ENCODE data around the gene FBXO9.
"Not testable (repeated sequence)": the region's sequence is repeated elsewhere in the genome, so short reads cannot be mapped to it uniquely, and the experiment has no call there.

FBXO9 gene

DNA sequence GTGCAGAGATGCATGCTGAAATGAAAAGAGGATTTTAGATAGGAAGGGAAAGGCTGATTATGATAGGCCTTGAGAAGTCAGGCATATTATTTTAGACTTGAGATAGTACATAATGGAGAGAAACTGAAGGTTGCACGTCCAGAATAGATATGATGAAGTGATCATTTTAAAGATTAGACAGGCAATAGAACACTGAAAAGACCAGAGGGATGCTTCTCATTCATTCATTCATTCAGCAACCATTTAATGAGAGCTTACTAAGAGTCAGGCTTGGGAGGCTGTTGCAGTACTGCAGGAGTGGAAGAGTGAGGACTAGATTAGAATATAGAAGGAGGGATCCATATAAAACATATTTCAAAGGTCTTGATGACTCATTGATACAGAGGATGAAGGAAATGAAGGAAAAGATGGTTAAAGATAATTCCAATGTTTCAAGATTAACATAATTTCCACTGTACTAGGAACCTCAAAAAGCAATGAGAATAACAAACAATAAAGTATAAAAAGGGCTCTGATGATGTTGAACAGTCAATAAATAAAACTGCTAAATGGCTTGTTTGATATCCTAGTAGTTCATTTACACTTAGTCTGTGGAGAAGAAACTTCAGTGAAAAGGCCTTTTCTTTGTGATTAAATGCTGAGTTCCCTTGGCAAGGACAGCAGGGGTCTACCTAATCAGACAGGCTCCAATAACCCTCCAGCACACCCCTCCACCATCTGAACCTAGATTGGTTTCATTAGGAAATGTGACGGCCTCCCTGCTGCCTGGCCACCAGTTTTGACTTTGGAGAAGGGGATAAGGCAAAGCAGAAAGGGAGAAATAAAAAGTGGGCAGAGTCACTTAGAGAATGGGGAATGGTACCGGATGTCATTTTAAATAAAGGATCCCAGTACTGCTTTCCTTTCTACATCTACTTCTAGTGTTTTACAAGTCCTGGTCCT lies 5.3 kb upstream of the FBXO9 start:
- Mint-ChIP-seq H3K27ac (peak overlapping the region; percentile 93), H3K4me1 (peaks cover 41% of the 10 kb centered on the region), H3K4me3 (peak overlapping the region; percentile 85), H3K9me3 (no peaks in the 10 kb centered on the region), H3K36me3 (peaks cover 5% of the 10 kb centered on the region)
- DNase-seq (ENCODE audit: low spot score in 2 of 2): no peak
- ATAC-seq: no peak

GRCh38 chr6:53062169-53062539 lies 3.0 kb upstream of the FBXO9 start:
- peaks cover 42% of the 10 kb centered on the region for H3K4me1 Mint-ChIP-seq

DNA sequence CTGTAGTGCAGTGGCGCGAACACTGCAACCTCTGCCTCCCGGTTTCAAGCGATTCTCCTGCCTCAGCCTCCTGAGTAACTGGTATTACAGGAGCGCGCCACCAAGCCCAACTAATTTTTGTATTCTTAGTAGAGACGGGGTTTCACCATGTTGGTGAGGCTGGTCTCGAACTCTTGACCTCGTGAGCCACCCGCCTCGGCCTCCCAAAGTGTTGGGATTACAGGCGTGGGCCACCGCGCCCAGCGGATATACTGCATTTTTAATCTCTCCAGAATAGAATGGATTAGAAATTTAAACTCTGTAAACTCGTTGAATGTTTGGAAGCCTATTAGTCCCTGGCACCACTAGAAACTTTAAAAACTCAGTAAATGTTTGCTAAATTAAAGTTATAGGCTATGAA lies 949 bp upstream of the FBXO9 start:
- not testable (repeated sequence) for H3K9me3 Mint-ChIP-seq; ATAC-seq; DNase-seq (ENCODE audit: low spot score in 2 of 2); H3K36me3 Mint-ChIP-seq
- Mint-ChIP-seq H3K27ac (peak overlapping the region; percentile 90), H3K4me3 (peak overlapping the region; percentile 80), H3K4me1 (peaks cover 38% of the 10 kb centered on the region)

More at GRCh38 chr6:53062169-53062539, 3.0 kb upstream of the FBXO9 start:
- ATAC-seq (no peak), DNase-seq (ENCODE audit: low spot score in 2 of 2) (no peak)
- Mint-ChIP-seq H3K9me3 (no peaks in the 10 kb centered on the region), H3K27ac (peak overlapping the region; percentile 93), H3K4me3 (peak overlapping the region; percentile 85), H3K36me3 (peaks cover 5% of the 10 kb centered on the region)

- Mint-ChIP-seq H3K27ac (peak overlapping the region; percentile 90), H3K36me3 (peaks cover 5% of the 10 kb centered on the region), H3K4me3 (peak overlapping the region; percentile 80), H3K9me3 (no peaks in the 10 kb centered on the region), H3K4me1 (peaks cover 33% of the 10 kb centered on the region)
- ATAC-seq (peak; percentile 88), DNase-seq (ENCODE audit: low spot score in 2 of 2) (peak; percentile 74 to 93)
Measured at GRCh38 chr6:53064726-53065265, 408 bp upstream of the FBXO9 start.

- Mint-ChIP-seq H3K36me3 (peaks cover 6% of the 10 kb centered on the region), H3K27ac (peak overlapping the region; percentile 90), H3K4me1 (peaks cover 29% of the 10 kb centered on the region), H3K4me3 (peak overlapping the region; percentile 80), H3K9me3 (no peaks in the 10 kb centered on the region)
- no peak for ATAC-seq
- DNase-seq (ENCODE audit: low spot score in 2 of 2): peak; percentile 10 to 63
Measured at GRCh38 chr6:53066077-53066417, 843 bp downstream of the FBXO9 start.

DNA sequence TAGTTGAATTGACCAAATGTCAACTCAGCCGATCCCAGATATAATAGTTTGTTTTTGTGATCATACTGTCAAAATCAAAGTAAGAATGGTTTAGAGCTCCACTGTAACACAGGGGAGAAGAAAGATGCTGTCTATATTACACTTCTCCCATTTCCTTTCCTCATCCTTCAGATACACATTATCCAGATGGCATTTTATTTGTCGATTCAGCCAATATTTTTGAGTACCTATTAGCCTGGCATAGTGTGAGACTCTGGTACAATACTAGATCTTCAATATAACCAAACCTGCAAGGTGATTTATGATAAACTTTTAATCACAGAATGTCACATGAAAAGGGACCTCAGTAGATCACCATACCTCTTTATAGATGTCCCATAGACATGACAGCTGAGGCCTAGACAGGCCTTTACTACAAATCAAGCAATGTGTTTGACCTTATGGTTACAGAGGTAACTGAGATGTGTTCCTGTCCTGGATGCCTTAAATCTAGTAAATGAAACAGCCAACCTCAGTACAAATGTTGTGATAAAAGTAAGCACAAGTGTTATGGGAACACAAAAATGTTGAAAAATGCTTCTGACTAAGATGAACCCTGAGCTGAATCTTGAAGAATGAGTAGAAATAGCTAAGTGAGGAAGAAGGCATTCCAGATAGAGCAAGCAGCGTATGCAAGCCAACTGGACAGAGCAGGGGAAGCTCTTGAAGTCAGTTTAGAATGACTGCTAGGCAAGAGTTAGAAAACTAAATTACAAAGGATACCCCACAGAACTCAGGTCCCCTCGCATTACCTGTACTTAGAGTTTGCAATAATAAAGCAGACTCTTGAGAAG lies 1.9 kb downstream of the FBXO9 start:
- peaks cover 13% of the 10 kb centered on the region for H3K36me3 Mint-ChIP-seq
- no peak for ATAC-seq
- peak overlapping the region; percentile 80 for H3K4me3 Mint-ChIP-seq
- H3K27ac Mint-ChIP-seq: peak overlapping the region; percentile 90
- no peaks in the 10 kb centered on the region for H3K9me3 Mint-ChIP-seq
- H3K4me1 Mint-ChIP-seq: peaks cover 32% of the 10 kb centered on the region
- DNase-seq (ENCODE audit: low spot score in 2 of 2): no peak

DNA sequence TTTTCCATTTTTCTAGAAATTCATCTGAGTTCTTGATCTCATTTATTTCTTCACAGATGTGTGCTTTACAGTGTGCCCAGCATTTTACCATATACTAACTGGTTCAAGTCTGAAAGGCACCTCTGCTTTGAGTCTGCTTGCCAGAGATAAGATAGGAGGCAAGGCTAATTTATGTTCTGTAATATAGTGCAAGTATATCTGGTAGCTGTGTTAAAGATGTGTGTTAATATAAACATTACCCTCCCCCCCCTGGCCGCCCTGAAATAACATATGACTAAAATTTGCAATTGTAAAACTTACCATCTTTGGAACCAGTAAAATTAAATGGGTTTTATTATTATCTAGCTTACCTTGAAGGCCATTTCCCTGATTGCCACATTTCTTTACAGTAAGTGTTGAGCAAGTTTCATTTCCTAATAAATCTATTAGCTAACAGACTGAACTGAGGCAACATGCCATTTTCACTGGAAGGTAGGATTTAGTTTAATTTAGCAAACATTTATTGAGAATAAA lies 2.7 kb downstream of the FBXO9 start:
- Mint-ChIP-seq H3K4me1 (peaks cover 36% of the 10 kb centered on the region), H3K27ac (no peak overlapping the region), H3K36me3 (peaks cover 21% of the 10 kb centered on the region), H3K9me3 (no peaks in the 10 kb centered on the region), H3K4me3 (no peak overlapping the region)
- ATAC-seq: no peak
- DNase-seq (ENCODE audit: low spot score in 2 of 2): no peak

DNA sequence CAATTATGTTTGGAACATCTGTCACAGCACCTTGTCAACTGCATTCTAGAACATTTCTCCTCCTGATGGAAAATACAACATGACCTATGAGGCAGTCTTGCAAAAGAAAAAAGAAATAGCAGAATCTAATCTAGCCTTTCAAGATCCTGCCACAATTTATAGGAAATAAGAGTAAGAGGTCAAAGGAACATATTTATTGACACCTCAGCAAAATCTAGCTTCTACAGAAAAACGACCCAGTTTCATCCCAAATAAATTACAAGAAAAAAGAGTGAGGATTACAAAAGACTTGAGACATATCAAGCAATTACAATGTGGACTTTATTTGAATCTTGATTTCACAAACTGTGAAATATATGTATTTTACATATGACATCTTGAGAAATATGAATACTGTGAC lies 4.2 kb downstream of the FBXO9 start:
- H3K36me3 Mint-ChIP-seq: peaks cover 37% of the 10 kb centered on the region
- peaks cover 36% of the 10 kb centered on the region for H3K4me1 Mint-ChIP-seq
- DNase-seq (ENCODE audit: low spot score in 2 of 2): no peak
- no peak overlapping the region for H3K4me3 Mint-ChIP-seq
- no peak for ATAC-seq
- H3K27ac Mint-ChIP-seq: no peak overlapping the region
- no peaks in the 10 kb centered on the region for H3K9me3 Mint-ChIP-seq

- no peak overlapping the region for H3K27ac Mint-ChIP-seq
- ATAC-seq: peak; percentile 97
- no peaks in the 10 kb centered on the region for H3K9me3 Mint-ChIP-seq
Measured at GRCh38 chr6:53070806-53071205, 5.6 kb downstream of the FBXO9 start.

DNA sequence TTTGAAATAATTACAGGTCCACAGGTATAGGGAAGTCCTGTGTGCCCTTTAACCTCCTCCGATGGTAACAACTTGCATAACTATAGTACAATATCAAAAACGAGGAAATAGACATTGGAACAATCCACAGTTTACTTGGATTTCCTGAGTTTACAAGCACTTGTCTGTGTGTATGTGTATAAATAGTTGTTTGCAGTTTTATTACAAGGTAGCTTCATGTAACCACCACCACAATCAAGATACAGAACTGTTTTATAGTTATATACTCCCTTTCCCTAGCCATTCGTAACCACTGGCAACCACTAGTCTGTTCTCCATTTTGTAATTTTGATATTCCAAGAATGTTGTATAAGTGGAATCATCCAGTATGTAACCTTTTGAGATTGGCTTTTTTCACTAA lies 9.1 kb downstream of the FBXO9 start:
- Mint-ChIP-seq H3K27ac (no peak overlapping the region), H3K4me3 (no peak overlapping the region), H3K36me3 (peaks cover 80% of the 10 kb centered on the region), H3K4me1 (peaks cover 17% of the 10 kb centered on the region), H3K9me3 (no peaks in the 10 kb centered on the region)
- ATAC-seq (no peak), DNase-seq (ENCODE audit: low spot score in 2 of 2) (no peak)

More at GRCh38 chr6:53070806-53071205, 5.6 kb downstream of the FBXO9 start:
- Mint-ChIP-seq H3K4me3 (no peak overlapping the region), H3K4me1 (peaks cover 35% of the 10 kb centered on the region), H3K36me3 (peaks cover 45% of the 10 kb centered on the region)
- no peak for DNase-seq (ENCODE audit: low spot score in 2 of 2)

DNA sequence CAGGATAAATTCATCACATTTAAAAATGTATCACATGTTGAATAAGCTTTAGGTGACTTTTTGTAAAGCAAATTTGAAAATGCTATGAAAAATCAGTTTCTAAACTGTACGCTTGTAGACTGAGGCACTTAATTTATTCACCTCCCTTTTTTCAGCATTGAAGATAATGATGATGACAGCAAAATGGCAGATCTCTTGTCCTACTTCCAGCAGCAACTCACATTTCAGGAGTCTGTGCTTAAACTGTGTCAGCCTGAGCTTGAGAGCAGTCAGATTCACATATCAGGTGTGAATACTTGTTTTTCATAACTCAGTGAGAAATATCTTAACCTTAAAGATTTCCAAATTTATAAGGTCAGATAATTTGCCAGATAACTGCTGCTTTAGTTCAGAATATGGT lies 15.6 kb downstream of the FBXO9 start:
- no peaks in the 10 kb centered on the region for H3K9me3 Mint-ChIP-seq
- H3K4me1 Mint-ChIP-seq: no peaks in the 10 kb centered on the region
- peak overlapping the region; percentile 45 for H3K27ac Mint-ChIP-seq
- ATAC-seq (no peak), DNase-seq (ENCODE audit: low spot score in 2 of 2) (no peak)
- no peak overlapping the region for H3K4me3 Mint-ChIP-seq
- peaks cover 100% of the 10 kb centered on the region for H3K36me3 Mint-ChIP-seq

- Mint-ChIP-seq H3K9me3 (no peaks in the 10 kb centered on the region), H3K4me1 (no peaks in the 10 kb centered on the region), H3K36me3 (peaks cover 100% of the 10 kb centered on the region), H3K27ac (no peak overlapping the region), H3K4me3 (no peak overlapping the region)
- no peak for DNase-seq (ENCODE audit: low spot score in 2 of 2)
- ATAC-seq: no peak
Measured at GRCh38 chr6:53086302-53086701, 21.1 kb downstream of the FBXO9 start.

DNA sequence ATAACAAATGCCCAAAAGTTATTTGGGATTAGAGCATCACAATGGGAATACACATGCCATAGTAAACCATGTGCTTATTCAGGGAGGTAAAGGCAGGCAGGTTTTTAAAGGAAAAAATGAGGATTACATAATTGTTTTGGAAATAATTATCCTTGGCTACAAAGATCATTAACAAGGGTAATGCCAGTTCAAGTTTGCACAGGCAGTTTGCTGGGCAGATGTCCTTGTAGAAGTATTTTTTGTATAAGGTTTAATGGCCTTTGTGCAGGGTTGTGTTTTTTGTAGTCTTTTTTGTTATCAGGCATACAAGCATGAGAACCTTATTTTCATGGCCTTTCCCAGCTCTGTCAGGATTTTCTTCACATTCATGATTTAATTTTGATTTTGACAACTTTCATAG lies 24.7 kb downstream of the FBXO9 start:
- H3K36me3 Mint-ChIP-seq: peaks cover 100% of the 10 kb centered on the region
- ATAC-seq (no peak), DNase-seq (ENCODE audit: low spot score in 2 of 2) (no peak)

DNA sequence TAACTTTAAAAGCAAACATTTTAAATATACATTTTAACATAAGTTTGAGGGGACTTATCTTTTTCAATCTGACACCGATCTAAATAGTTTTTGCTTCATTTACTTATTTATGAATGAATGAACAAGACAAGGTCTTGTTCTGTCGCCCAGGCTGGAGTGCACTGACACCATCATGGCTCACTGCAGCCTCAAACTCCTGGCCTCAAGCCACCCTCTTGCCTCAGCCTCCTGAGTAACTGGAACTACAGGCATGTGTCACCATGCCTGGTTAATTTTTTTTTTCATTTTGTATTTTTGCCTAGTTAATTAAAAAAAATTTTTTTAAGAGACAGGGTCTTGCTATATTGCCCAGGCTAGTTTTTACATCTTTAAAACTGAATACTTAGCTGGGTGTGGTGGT lies 25.4 kb downstream of the FBXO9 start:
- H3K4me3 Mint-ChIP-seq: no peak overlapping the region
- H3K9me3 Mint-ChIP-seq: no peaks in the 10 kb centered on the region
- H3K36me3 Mint-ChIP-seq: peaks cover 100% of the 10 kb centered on the region
- no peaks in the 10 kb centered on the region for H3K4me1 Mint-ChIP-seq
- DNase-seq (ENCODE audit: low spot score in 2 of 2) (no peak), ATAC-seq (no peak)
- peak overlapping the region; percentile 46 for H3K27ac Mint-ChIP-seq

More for the DNA sequence above, 24.7 kb downstream of the FBXO9 start:
- Mint-ChIP-seq H3K27ac (no peak overlapping the region), H3K9me3 (no peaks in the 10 kb centered on the region), H3K4me3 (no peak overlapping the region), H3K4me1 (no peaks in the 10 kb centered on the region)

DNA sequence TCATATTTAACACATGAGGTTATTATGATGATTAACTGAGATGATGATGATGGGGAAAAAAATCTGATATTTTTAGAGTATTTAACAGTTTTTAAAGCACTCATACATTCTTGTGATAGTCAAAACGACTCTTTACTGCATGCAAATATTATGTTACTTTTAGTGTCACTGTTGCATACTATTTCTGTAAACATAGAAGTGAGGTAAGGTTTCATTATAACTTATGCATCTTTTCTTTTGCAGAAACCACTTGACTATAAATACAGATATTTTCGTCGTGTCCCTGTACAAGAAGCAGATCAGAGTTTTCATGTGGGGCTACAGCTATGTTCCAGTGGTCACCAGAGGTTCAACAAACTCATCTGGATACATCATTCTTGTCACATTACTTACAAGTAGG lies 30.1 kb downstream of the FBXO9 start:
- H3K9me3 Mint-ChIP-seq: no peaks in the 10 kb centered on the region
- no peak overlapping the region for H3K4me3 Mint-ChIP-seq
- peaks cover 95% of the 10 kb centered on the region for H3K36me3 Mint-ChIP-seq
- no peak overlapping the region for H3K27ac Mint-ChIP-seq
- DNase-seq (ENCODE audit: low spot score in 2 of 2) (no peak), ATAC-seq (no peak)
- no peaks in the 10 kb centered on the region for H3K4me1 Mint-ChIP-seq
